HCT116 (cell line): ENCODE measurements around the gene EXD3. TPM values are rescaled to one million over a fixed set of nuclear protein-coding genes. Genes with fewer than 3 reads are reported as not detected.

Source experiments
- ATAC-seq: fragments of 200-7000 bp; cut with Tn5 transposase; 2 replicates; pipeline ENCODE4 v1.9.1; 2020; ENCODE audit warnings: mild to moderate bottlenecking, moderate library complexity
- BruUV-seq: library from RNA; stranded (reverse); fragments of 400-500 nt; replicated peaks from 2 replicates; lab custom pipeline; 2021; lab: Mats Ljungman, UMichigan
- CTCF ChIA-PET: fragments of 300-600 bp; sonication (Branson Sonifier 250); formaldehyde crosslinking; loops from one replicate; lab custom pipeline; 2021; ENCODE audit warnings: antibody characterized with exemption; lab: Charles Lee
- POLR2A ChIA-PET: fragments of 300-600, 350-600 bp; sonication (Branson Sonifier 250); formaldehyde crosslinking; loops from one replicate; lab custom pipeline; 2021; ENCODE audit warnings: antibody characterized with exemption; lab: Charles Lee
- RAD21 ChIA-PET, 2 experiments: fragments of 300-600 bp; sonication (Branson Sonifier 250); formaldehyde crosslinking; loops; one replicate each; lab custom pipeline; 2023; ENCODE audit warnings: low total read pairs in 2 of 2; ENCODE audit not compliant: uncharacterized antibody in 2 of 2, unreplicated experiment in 2 of 2, low non-redundant PET in 1 of 2; lab: Charles Lee
- DNase-seq: peaks from one replicate; pipeline ENCODE4 v3.0.0-alpha.2; 2010; ENCODE audit warnings: low read depth, low spot score
- H2AFZ ChIP-seq: fragments of 200-600 bp; shearing (Covaris generic), sonication (generic); 2 replicates; pipeline ENCODE4 v1.6.1; 2017; ENCODE audit warnings: low read depth, mixed run types, mixed read lengths, antibody characterized with exemption, low read length; ENCODE audit not compliant: poor library complexity, severe bottlenecking
- H3K27ac ChIP-seq: 2 replicates; pipeline ENCODE4 v1.5.1; 2012; ENCODE audit warnings: low read depth, low read length
- H3K27me3 ChIP-seq: fragments of 200-600 bp; sonication (generic); 2 replicates; pipeline ENCODE4 v1.6.1; 2016; ENCODE audit warnings: mixed run types, low read length, mixed read lengths; ENCODE audit not compliant: insufficient read depth
- H3K36me3 ChIP-seq, 2 experiments: fragments of 200-500 bp in 1 of 2; fragments of 200-600 bp in 1 of 2; sonication (Bioruptor generic) in 1 of 2; sonication (generic) in 1 of 2; 2 replicates each; pipeline versions ENCODE4 v1.5.1 to v1.6.1; 2014 to 2016; ENCODE audit warnings: low read length in 2 of 2, inconsistent platforms in 1 of 2, mixed read lengths in 1 of 2, mixed run types in 1 of 2; ENCODE audit not compliant: insufficient read depth in 2 of 2, control insufficient read depth in 1 of 2
- H3K4me1 ChIP-seq, 2 experiments: fragments of 200-600 bp in 1 of 2; sonication (generic) in 1 of 2; 2 replicates each; pipeline versions ENCODE4 v1.5.1 to v1.6.1; 2012 to 2017; ENCODE audit warnings: low read length in 2 of 2, inconsistent platforms in 1 of 2, mild to moderate bottlenecking in 1 of 2, mixed read lengths in 1 of 2, mixed run types in 1 of 2, moderate library complexity in 1 of 2; ENCODE audit not compliant: insufficient read depth in 2 of 2, control insufficient read depth in 1 of 2
- H3K4me2 ChIP-seq: fragments of 200-600 bp; sonication (generic); 2 replicates; pipeline ENCODE4 v1.6.1; 2017; ENCODE audit warnings: mixed run types, low read length, mixed read lengths
- H3K4me3 ChIP-seq, 2 experiments: fragments of 200-600 bp in 1 of 2; sonication (generic) in 1 of 2; replicated peaks in 1 of 2; 2 replicates each; pipeline ENCODE4 v1.5.1; 2011 to 2016; ENCODE audit warnings: low read length in 2 of 2, control low read depth in 1 of 2, low read depth in 1 of 2, mild to moderate bottlenecking in 1 of 2, mixed read lengths in 1 of 2, mixed run types in 1 of 2
- H3K79me2 ChIP-seq: fragments of 200-600 bp; sonication (generic); 2 replicates; pipeline ENCODE4 v1.6.1; 2017; ENCODE audit warnings: mild to moderate bottlenecking, mixed run types, low read length, moderate library complexity, mixed read lengths; ENCODE audit not compliant: insufficient read depth
- H3K9ac ChIP-seq: fragments of 200-600 bp; sonication (generic); 2 replicates; pipeline ENCODE4 v1.6.1; 2016; ENCODE audit warnings: low read length, mixed read lengths
- H3K9me2 ChIP-seq: fragments of 200-600 bp; sonication (generic), shearing (Covaris generic); 2 replicates; pipeline ENCODE4 v1.6.1; 2017; ENCODE audit warnings: mixed run types, mild to moderate bottlenecking, moderate library complexity; ENCODE audit not compliant: insufficient read depth
- H3K9me3 ChIP-seq, 2 experiments: fragments of 200-500 bp in 1 of 2; fragments of 200-600 bp in 1 of 2; sonication (Bioruptor generic) in 1 of 2; sonication (generic) in 1 of 2; 2 replicates each; pipeline ENCODE4 v1.6.1; 2014 to 2017; ENCODE audit warnings: low read length in 2 of 2, mixed read lengths in 2 of 2, inconsistent platforms in 1 of 2, low read depth in 1 of 2, mild to moderate bottlenecking in 1 of 2, mixed run types in 1 of 2, moderate library complexity in 1 of 2; ENCODE audit not compliant: control insufficient read depth in 1 of 2, insufficient read depth in 1 of 2
- H4K20me1 ChIP-seq: fragments of 200-600 bp; sonication (generic), shearing (Covaris generic); 2 replicates; pipeline ENCODE4 v1.6.1; 2017; ENCODE audit warnings: mixed run types, mild to moderate bottlenecking, moderate library complexity; ENCODE audit not compliant: insufficient read depth
- CBX3 ChIP-seq: IDR thresholded peaks from 2 replicates; pipeline ENCODE4 v1.6.1; 2012; ENCODE audit warnings: low read depth
- CEBPB ChIP-seq: IDR thresholded peaks from 2 replicates; pipeline ENCODE4 v1.6.1; 2012; ENCODE audit warnings: low read depth
- ELF1 ChIP-seq: IDR thresholded peaks from 2 replicates; pipeline ENCODE4 v1.6.1; 2012; ENCODE audit warnings: low read depth, borderline replicate concordance
- EZH2 ChIP-seq: fragments of 200-600 bp; sonication (generic); IDR thresholded peaks from 2 replicates; pipeline ENCODE4 v1.6.1; 2017; ENCODE audit warnings: antibody characterized with exemption, mixed run types
- EZH2phosphoT487 ChIP-seq: fragments of 200-600 bp; IDR thresholded peaks from 2 replicates; pipeline ENCODE4 v1.6.1; 2018; ENCODE audit warnings: antibody characterized with exemption, borderline replicate concordance
- JUND ChIP-seq: IDR thresholded peaks from 2 replicates; pipeline ENCODE4 v1.6.1; 2012
- POLR2AphosphoS5 ChIP-seq: IDR thresholded peaks from 2 replicates; pipeline ENCODE4 v1.6.1; 2011; ENCODE audit warnings: mild to moderate bottlenecking, low read depth, low read length, moderate library complexity
- SP1 ChIP-seq: IDR thresholded peaks from 2 replicates; pipeline ENCODE4 v1.6.1; 2012; ENCODE audit warnings: low read depth
- SRF ChIP-seq: IDR thresholded peaks from 2 replicates; pipeline ENCODE4 v1.6.1; 2012; ENCODE audit warnings: low read depth
- TCF7L2 ChIP-seq: IDR thresholded peaks from 2 replicates; pipeline ENCODE4 v1.7.0; 2011; ENCODE audit warnings: borderline replicate concordance, inconsistent platforms; ENCODE audit not compliant: insufficient read depth, insufficient read length; ENCODE audit errors: extremely low read depth
- YY1 ChIP-seq: IDR thresholded peaks from 2 replicates; pipeline ENCODE4 v1.6.1; 2011; ENCODE audit warnings: low read length, low read depth, moderate library complexity, mild to moderate bottlenecking; ENCODE audit not compliant: insufficient replicate concordance; ENCODE audit errors: extremely low read depth
- ZFX ChIP-seq: fragments of 450-650 bp; IDR thresholded peaks from 2 replicates; pipeline ENCODE4 v1.6.1; 2017
- intact Hi-C: fragments of 100-400 bp; cut with micrococcal nuclease; formaldehyde crosslinking; loops from 2 replicates; pipeline ENCODE4 v1.10.0; 2022
- total RNA-seq: library from RNA; stranded (reverse); gene quantifications from one replicate; pipeline ENCODE4 v1.2.1, GENCODE V29; 2021; ENCODE audit not compliant: unreplicated experiment
- TF ChIP-seq, protein P1 (sequence below): IDR thresholded peaks from 2 replicates; pipeline ENCODE4 v1.6.1; 2012
- TF ChIP-seq, protein P2 (sequence below): IDR thresholded peaks from 2 replicates; pipeline ENCODE4 v1.6.1; 2011; ENCODE audit warnings: mild to moderate bottlenecking, low read length, moderate library complexity; ENCODE audit not compliant: insufficient replicate concordance; ENCODE audit errors: extremely low read depth

The EXD3 gene
- total RNA-seq, 1 experiment from 2014 or later: 25.4 TPM

DNA sequence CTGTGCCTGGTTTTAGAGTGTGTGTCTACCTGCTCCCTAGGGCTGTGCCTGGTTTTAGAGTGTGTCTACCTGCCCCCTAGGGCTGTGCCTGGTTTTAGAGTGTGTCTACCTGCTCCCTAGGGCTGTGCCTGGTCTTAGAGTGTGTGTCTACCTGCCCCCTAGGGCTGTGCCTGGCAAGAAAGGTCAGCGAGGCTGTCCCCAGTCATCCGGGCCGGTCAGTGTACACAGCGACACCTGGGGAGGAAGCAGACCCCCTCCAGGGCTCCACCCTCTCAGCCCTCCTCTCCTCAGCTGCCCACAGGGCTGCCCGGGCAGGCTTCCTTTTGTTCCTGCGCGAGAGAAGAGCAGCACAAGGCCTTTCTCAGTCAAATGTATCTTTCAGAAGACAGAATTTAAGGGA lies 125.0 kb downstream of the EXD3 start:
- no peak overlapping the region for H3K4me2 ChIP-seq
- H3K9ac ChIP-seq: no peak overlapping the region
- H3K79me2 ChIP-seq: peaks cover 17% of the 10 kb centered on the region
- BruUV-seq: no TSS peak
- H3K27ac ChIP-seq: peak overlapping the region; percentile 14; the same call in 1 of the 2 replicates
- ChIA-PET CTCF (no interaction called here), POLR2A (interaction anchor here (1.0 kb wide), 1 partner anchor 11 kb away, joined by 3 read pairs; no protein-coding TSS in a partner anchor), RAD21 (no interaction called here)
- no peaks in the 10 kb centered on the region for H3K27me3 ChIP-seq
- no peak for TF ChIP-seq ZFX
- TF ChIP-seq EZH2phosphoT487: no peak
- TF ChIP-seq, protein P1, sequence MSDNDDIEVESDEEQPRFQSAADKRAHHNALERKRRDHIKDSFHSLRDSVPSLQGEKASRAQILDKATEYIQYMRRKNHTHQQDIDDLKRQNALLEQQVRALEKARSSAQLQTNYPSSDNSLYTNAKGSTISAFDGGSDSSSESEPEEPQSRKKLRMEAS: no peak
- TF ChIP-seq SP1: no peak
- TF ChIP-seq CEBPB: no peak
- no peak for TF ChIP-seq ELF1
- TF ChIP-seq, protein P2, sequence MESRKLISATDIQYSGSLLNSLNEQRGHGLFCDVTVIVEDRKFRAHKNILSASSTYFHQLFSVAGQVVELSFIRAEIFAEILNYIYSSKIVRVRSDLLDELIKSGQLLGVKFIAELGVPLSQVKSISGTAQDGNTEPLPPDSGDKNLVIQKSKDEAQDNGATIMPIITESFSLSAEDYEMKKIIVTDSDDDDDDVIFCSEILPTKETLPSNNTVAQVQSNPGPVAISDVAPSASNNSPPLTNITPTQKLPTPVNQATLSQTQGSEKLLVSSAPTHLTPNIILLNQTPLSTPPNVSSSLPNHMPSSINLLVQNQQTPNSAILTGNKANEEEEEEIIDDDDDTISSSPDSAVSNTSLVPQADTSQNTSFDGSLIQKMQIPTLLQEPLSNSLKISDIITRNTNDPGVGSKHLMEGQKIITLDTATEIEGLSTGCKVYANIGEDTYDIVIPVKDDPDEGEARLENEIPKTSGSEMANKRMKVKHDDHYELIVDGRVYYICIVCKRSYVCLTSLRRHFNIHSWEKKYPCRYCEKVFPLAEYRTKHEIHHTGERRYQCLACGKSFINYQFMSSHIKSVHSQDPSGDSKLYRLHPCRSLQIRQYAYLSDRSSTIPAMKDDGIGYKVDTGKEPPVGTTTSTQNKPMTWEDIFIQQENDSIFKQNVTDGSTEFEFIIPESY: no peak
- TF ChIP-seq CBX3: no peak
- no peak for TF ChIP-seq POLR2AphosphoS5
- TF ChIP-seq EZH2: no peak
- no peak for TF ChIP-seq YY1
- no peak for TF ChIP-seq SRF
- TF ChIP-seq TCF7L2: no peak
- TF ChIP-seq JUND: no peak
- DNase-seq (no peak), ATAC-seq (no peak)
- intact Hi-C loops: no loop called here
- H3K4me3 ChIP-seq: no peak overlapping the region
- no peaks in the 10 kb centered on the region for H3K9me3 ChIP-seq
- H4K20me1 ChIP-seq: peaks cover 2% of the 10 kb centered on the region; the same call in 1 of the 2 replicates
- H2AFZ ChIP-seq: no peak overlapping the region
- H3K9me2 ChIP-seq: no peaks in the 10 kb centered on the region
- H3K36me3 ChIP-seq: no peaks in the 10 kb centered on the region
- H3K4me1 ChIP-seq: peaks cover 31 to 69% of the 10 kb centered on the region in 2 experiments
